HG03045 (cell line): Measurements from ENCODE around the gene CNPY2.
A peak's percentile ranks its signal among the peaks of the same experiment; 100 is the strongest.
"Not testable (repeated sequence)": the region's sequence is repeated elsewhere in the genome, so short reads cannot be mapped to it uniquely, and the experiment has no call there.

Source experiments
- ATAC-seq: cut with Tn5 transposase; IDR thresholded peaks from one replicate; pipeline ENCODE4 v1.9.1; 2021; ENCODE audit warnings: mild to moderate bottlenecking, moderate library complexity; ENCODE audit not compliant: unreplicated experiment

CNPY2 gene

GRCh38 chr12:56315622-56316473 lies at the start of gene CNPY2:
TSS of gene CNPY2 (minus strand) at chr12:56315988. CDS start at chr12:56315217, 771 bp downstream.
- peak; percentile 88 for ATAC-seq

DNA sequence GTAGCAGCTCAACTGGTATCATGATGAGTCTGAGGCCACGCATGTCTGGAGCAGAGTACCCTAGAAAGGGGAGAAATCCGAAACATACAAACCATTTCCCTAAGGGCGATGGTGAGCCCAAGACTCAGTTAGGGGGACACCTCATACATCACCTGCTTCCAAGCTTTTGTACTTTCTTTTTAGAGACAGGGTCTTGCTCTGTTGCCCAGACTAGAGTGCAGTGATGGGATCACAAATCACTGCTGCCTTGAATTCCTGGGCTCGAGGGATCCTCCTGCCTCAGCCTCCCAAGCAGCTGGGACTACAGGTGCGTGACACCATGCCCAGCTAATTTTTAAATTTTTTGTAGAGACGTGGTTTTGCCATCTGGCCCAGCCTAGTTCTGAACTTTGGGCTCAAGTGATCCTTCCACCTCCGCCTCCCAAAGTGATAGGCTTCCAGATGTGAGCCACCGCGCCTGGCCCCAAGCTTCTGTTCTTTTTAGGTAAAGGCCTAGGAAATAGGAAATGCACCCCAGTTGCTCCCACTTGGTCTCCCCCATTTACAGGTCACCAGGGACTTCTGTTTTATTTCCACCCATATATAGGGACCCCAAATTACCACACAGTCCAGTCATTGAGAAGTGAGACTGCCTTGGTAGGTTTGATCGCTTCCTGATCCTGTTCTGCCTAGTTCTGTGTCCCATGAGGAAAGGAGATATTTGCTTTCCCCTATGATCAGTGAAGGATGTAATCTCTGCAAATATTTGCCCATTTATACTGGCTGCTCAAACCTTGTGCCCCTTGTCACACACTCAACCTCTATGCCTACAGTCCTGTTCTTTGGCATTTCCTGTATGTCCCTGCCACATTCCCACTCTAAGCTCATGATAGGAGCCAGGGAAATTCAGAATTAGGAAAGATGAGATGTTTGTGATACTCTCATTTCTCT lies 46.6 kb upstream of the CNPY2 start, which contains the start of gene APOF:
APOF (minus strand) TSS at position 728 of the 930 bp plus-strand sequence; CDS start at position 616, 112 bp downstream.
- no peak for ATAC-seq

DNA sequence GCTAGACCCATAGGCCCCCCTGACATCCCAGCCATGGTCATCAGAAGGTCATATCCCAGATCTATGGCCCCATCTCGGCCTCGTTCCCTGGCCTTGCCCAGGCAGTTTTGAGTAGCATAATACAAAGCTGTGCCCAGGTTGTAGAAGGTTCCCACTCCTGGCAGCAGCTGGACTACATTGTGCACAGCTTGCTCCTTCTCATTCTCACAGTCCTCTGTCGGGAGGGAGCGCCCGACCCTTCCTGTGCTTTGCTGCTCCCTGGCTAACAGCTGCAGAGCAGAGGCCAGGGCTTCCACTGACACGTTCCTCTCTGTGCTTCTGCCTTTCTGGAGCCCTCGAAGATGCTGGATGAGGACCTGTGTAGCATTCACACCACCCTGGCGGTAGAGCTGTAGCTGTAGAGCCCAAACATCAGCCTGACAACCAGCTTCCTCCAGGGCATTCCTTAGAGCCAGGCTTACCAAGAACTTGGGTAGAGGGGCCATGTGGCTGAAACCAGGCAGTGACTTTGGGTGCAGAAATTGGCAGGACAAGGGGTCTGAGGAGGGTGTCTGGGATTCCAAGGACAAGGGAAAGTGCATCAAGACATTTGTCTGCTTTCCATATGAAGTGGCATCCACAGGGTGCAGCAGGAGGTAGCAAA lies 45.8 kb upstream of the CNPY2 start:
- ATAC-seq: no peak

- peak; percentile 96 for ATAC-seq
Measured at GRCh38 chr12:56359851-56360767, 44.3 kb upstream of the CNPY2 start, which contains the start of gene STAT2. TSS of gene STAT2 (minus strand) at chr12:56360107. CDS start at chr12:56356571, 3,536 bp downstream.

- no peak for ATAC-seq
Measured at GRCh38 chr12:56358836-56359532, 43.2 kb upstream of the CNPY2 start.

DNA sequence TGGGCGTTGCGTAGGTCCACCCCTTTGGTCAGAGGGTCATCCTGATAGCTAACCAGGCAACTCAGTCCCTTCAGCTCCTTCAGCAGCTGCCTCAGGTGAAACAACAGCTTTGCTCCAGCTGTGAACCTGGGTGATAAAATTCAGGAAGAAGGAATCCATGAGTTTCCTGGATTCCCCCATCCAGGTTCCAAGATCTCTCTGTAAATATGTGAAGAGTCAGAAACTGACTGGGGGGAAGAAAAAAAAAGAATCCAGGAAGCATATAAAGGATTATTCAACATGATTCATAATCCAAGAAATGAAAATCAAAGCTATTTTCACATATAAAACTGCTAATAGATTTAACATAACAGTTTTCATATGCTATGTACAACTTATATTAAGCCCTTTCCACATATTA lies 35.5 kb upstream of the CNPY2 start:
- no peak for ATAC-seq

DNA sequence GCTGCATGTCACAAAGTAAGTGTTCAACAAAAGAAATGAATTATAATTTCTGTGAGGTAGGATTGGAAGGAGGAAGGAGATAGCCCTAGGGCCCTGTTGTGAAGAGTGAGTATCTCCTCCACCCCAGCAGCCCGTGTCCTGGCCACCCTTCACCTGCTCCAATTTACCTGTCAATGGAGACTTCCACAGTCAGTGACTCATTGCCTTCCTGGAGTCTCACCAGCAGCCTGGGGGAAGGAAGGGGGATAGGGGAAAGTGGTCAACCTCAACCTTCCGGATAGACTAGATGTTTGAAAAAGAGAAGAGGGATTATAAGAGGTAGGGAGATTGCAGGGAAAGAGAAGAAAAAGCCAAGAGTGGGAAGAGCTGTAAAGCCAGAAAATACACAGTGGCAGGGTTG lies 34.9 kb upstream of the CNPY2 start:
- no peak for ATAC-seq

- no peak for ATAC-seq
Measured at GRCh38 chr12:56348776-56349175, 33.0 kb upstream of the CNPY2 start.

GRCh38 chr12:56347255-56347654 lies 31.5 kb upstream of the CNPY2 start:
- ATAC-seq: not testable (repeated sequence)

- ATAC-seq: no peak
Measured at GRCh38 chr12:56346675-56347074, 30.9 kb upstream of the CNPY2 start.

DNA sequence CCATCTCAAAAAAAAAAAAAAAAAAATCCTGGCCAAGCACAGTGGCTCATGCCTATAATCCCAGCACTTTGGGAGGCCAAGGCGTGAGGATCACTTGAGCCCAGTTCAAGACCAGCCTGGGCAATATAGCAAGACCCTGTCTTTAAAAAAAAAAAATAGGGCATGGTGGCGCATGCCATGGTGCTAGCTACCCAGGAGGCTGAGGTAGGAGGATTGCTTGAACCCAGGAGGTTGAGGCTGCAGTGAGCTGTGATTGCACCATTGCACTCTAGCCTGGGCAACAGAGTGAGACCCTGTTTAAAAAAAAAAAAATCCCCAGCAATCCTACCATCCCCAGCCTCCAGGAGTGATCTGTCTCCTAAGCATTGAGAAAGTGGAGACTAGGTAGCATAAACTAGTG lies 26.5 kb upstream of the CNPY2 start:
- ATAC-seq: not testable (repeated sequence)

GRCh38 chr12:56341616-56342015 lies 25.8 kb upstream of the CNPY2 start:
- no peak for ATAC-seq

GRCh38 chr12:56339158-56339422 lies 23.3 kb upstream of the CNPY2 start:
- ATAC-seq: no peak

GRCh38 chr12:56338308-56339157 lies 22.7 kb upstream of the CNPY2 start, which contains the start of gene IL23A:
TSS of gene IL23A (plus strand) at chr12:56338884. CDS start at chr12:56339045, 161 bp downstream.
- ATAC-seq: no peak

GRCh38 chr12:56337753-56338251 lies 22.0 kb upstream of the CNPY2 start:
- ATAC-seq: no peak

DNA sequence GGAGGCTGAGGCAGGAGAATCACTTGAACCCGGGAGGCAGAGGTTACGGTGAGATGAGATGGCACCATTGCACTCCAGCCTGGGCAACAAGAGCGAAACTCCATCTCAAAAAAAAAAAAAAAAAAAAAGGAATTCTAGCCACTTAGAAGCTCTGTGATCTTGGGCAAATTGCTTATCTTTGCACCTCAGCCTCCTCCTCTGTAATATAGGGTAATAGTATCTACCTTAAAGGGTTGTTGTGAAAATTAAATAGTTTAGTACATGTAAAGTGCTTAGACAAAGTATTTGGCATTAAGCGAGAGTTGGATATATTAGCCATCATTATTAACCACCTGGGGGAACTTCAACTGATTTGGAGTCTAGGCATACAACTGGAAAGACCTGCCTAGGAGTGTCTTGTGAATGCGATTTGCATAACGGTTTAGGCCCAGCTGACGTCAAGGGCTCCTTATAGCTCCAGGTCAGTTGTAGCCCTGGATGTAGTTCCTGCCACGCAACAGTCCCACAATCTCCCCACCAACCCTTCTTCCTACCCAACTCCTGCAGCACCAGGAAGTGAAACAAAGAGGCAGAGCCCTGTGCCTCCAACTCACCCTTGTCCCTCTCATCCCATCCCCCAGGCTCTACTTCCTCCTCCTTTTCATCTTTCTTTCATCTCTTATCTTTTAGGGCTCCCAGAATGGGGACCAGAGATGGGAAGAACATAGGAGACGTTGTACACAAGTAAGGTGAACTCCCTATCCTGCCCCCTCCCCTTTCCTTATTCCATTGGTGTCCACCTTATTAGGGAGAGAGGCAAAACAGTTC lies 20.8 kb upstream of the CNPY2 start:
- ATAC-seq: no peak

GRCh38 chr12:56335527-56335926 lies 19.7 kb upstream of the CNPY2 start:
- not testable (repeated sequence) for ATAC-seq

- ATAC-seq: no peak
Measured at GRCh38 chr12:56334490-56334793, 18.7 kb upstream of the CNPY2 start.
